HG03354 (cell line): ENCODE data around the gene VWA2.
"Not testable (repeated sequence)": the region's sequence is repeated elsewhere in the genome, so short reads cannot be mapped to it uniquely, and the experiment has no call there.

Experiments
- ATAC-seq: cut with Tn5 transposase; IDR thresholded peaks from one replicate; pipeline ENCODE4 v1.9.1; 2021; ENCODE audit warnings: mild to moderate bottlenecking; ENCODE audit not compliant: unreplicated experiment, poor library complexity, severe bottlenecking

VWA2 gene

GRCh38 chr10:114311023-114311422 lies 72.0 kb downstream of the VWA2 start:
- no peak for ATAC-seq

- ATAC-seq = no peak
These were observed 72.6 kb downstream of the VWA2 start for GRCh38 chr10:114311496-114312209.

- no peak for ATAC-seq
These were observed 74.1 kb downstream of the VWA2 start for GRCh38 chr10:114313139-114313538.

- no peak for ATAC-seq
These were observed 74.8 kb downstream of the VWA2 start for GRCh38 chr10:114313866-114314265.

GRCh38 chr10:114315566-114316420 lies 76.7 kb downstream of the VWA2 start:
- ATAC-seq = no peak

GRCh38 chr10:114316744-114317143 lies 77.7 kb downstream of the VWA2 start:
- no peak for ATAC-seq

- no peak for ATAC-seq
These were observed 80.6 kb downstream of the VWA2 start for GRCh38 chr10:114319406-114320248.

GRCh38 chr10:114320249-114321116 lies 81.4 kb downstream of the VWA2 start:
- no peak for ATAC-seq

GRCh38 chr10:114322344-114322743 lies 83.3 kb downstream of the VWA2 start:
- no peak for ATAC-seq

- no peak for ATAC-seq
These were observed 84.0 kb downstream of the VWA2 start for GRCh38 chr10:114323023-114323422.

GRCh38 chr10:114326795-114327194 lies 87.7 kb downstream of the VWA2 start:
- ATAC-seq = no peak

- no peak for ATAC-seq
These were observed 88.7 kb downstream of the VWA2 start for GRCh38 chr10:114327537-114328440.

GRCh38 chr10:114328441-114328812 lies 89.4 kb downstream of the VWA2 start:
- no peak for ATAC-seq

GRCh38 chr10:114328874-114329273 lies 89.8 kb downstream of the VWA2 start:
- no peak for ATAC-seq

- no peak for ATAC-seq
These were observed 90.7 kb downstream of the VWA2 start for GRCh38 chr10:114329634-114330365.

GRCh38 chr10:114332301-114333192 lies 93.5 kb downstream of the VWA2 start:
- no peak for ATAC-seq

GRCh38 chr10:114333441-114333840 lies 94.4 kb downstream of the VWA2 start:
- not testable (repeated sequence) for ATAC-seq
